Esophagus muscularis mucosa (tissue), 4 donors: ENCODE measurements around the gene WDFY4.

Experiments used
- CTCF ChIP-seq, 3 experiments: fragments of 200-600 bp in 2 of 3; fragments of 450-650 bp in 1 of 3; sonication (generic) in 2 of 3; IDR thresholded peaks; one replicate each; pipeline ENCODE4 v1.5.1; 2017 to 2019; ENCODE audit warnings: antibody characterized with exemption in 3 of 3, mild to moderate bottlenecking in 2 of 3, moderate library complexity in 1 of 3
- EP300 ChIP-seq: sonication (generic); formaldehyde crosslinking; IDR thresholded peaks from one replicate; pipeline ENCODE4 v1.6.1; 2017; ENCODE audit warnings: antibody characterized with exemption
- POLR2AphosphoS5 ChIP-seq, 2 donors: sonication (generic); formaldehyde crosslinking; IDR thresholded peaks; one replicate each; pipeline ENCODE4 v1.6.1; 2017; ENCODE audit warnings: antibody characterized with exemption in 2 of 2

GRCh38 chr10:48658243-48658974 is 26.3 kb upstream of the WDFY4 start:
- TF ChIP-seq CTCF (IDR thresholded peaks at IDR 0.05) (peak; percentile 81 to 94 (median 86)), EP300 (no peak), POLR2AphosphoS5 (IDR thresholded peaks at IDR 0.05) (no peak)
